GM12873 (cell line): Measurements from ENCODE around the gene HOXA13.

Experiments used
- CTCF ChIP-seq: IDR thresholded peaks from 2 replicates; pipeline ENCODE4 v1.5.1; 2012; ENCODE audit warnings: low read depth, mild to moderate bottlenecking, moderate library complexity, low read length, control low read depth; ENCODE audit not compliant: insufficient read depth; ENCODE audit errors: missing control alignments

Gene HOXA13

GRCh38 chr7:27199849-27200760 lies at the start of gene HOXA13:
Gene HOXA13, minus strand, starts transcription at chr7:27200091. Its CDS starts 14 bp downstream, at chr7:27200077.
- TF ChIP-seq CTCF: no peak

GRCh38 chr7:27248911-27249723 lies 49.2 kb upstream of the HOXA13 start:
- no peak for TF ChIP-seq CTCF

DNA sequence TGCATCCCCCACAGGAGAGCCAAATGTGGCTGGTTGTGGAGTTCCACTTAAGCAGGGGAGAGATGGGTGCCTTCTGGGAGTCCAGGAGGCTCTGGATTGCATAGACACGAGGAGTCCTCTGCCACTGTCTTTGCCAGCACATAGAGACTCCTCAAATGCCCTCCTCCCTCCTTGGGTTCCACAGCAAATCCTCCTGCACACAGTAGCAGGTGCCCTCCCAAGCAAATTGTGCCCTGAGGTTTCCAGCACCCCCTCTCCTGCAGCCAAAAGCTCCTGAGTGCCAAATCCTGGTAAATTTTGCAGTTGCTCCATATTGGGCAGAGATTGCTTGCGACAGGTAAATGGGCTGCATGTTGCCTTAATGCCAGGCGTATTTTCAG lies 48.5 kb upstream of the HOXA13 start:
- TF ChIP-seq CTCF: no peak

DNA sequence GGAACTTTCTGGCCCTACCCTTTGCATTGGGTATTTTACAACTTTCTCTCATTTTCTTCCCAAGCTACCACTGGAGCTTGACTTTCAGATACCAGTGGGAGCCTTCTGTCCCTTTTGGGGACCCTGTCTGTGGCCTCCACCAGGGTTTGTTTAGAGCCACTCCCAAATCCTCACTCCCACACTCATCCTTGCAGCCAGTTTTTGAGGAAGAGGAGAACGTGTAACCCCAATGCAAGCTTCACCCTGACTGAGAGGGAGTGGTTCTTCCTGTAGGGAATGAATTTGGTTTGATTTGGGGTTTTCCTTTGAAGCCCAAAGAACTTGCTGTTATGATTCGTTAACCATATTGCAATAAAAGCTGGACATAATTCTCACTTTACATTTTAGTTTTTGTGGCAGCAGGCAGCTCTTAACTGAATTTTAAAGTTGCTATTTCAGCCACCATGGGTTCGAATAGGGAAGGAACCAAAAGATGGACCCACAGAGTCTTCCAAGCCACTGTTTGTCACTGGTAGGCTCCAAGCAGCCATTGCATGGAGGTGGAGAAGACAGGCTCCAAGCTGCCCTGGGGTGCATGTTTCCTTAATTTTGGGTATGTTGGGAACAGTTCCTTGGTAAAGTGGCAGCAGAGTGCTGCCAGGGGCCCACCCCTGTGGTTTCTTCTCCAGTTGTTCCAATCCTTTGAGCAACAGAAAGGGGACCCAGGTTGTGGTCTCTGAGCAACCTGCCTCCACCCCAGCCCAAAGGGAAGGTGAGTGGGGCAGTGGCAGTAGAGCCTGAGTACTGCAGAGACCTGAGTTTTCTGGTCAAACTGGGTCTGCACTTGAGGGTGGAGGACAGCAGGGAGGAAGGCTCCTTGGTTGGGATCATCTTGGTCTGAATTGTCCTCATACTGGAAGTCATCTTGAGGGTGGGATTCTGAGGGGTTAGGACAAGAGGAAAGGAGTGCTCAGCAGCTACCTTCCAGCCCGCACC lies 47.8 kb upstream of the HOXA13 start:
- TF ChIP-seq CTCF: no peak

- TF ChIP-seq CTCF: no peak
Measured at GRCh38 chr7:27247000-27247399, 47.1 kb upstream of the HOXA13 start.

- no peak for TF ChIP-seq CTCF
Measured at GRCh38 chr7:27245798-27246691, 46.2 kb upstream of the HOXA13 start.
